VCaP (cell line): ENCODE data around the gene CD81.

ENCODE experiments used
- H3K27ac ChIP-seq: fragments of 450-650 bp; 2 replicates; pipeline ENCODE4 v1.5.1; 2017
- TF ChIP-seq, protein P1 (sequence below): fragments of 450-650 bp; conservative IDR thresholded peaks from 2 replicates; pipeline ENCODE4 v1.5.1; 2017; ENCODE audit warnings: mild to moderate bottlenecking, moderate library complexity

The CD81 gene

GRCh38 chr11:2414616-2415015, 37.5 kb downstream of the CD81 start:
- TF ChIP-seq, protein P1, sequence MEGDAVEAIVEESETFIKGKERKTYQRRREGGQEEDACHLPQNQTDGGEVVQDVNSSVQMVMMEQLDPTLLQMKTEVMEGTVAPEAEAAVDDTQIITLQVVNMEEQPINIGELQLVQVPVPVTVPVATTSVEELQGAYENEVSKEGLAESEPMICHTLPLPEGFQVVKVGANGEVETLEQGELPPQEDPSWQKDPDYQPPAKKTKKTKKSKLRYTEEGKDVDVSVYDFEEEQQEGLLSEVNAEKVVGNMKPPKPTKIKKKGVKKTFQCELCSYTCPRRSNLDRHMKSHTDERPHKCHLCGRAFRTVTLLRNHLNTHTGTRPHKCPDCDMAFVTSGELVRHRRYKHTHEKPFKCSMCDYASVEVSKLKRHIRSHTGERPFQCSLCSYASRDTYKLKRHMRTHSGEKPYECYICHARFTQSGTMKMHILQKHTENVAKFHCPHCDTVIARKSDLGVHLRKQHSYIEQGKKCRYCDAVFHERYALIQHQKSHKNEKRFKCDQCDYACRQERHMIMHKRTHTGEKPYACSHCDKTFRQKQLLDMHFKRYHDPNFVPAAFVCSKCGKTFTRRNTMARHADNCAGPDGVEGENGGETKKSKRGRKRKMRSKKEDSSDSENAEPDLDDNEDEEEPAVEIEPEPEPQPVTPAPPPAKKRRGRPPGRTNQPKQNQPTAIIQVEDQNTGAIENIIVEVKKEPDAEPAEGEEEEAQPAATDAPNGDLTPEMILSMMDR, result no peak
- H3K27ac ChIP-seq, result no peak overlapping the region

DNA sequence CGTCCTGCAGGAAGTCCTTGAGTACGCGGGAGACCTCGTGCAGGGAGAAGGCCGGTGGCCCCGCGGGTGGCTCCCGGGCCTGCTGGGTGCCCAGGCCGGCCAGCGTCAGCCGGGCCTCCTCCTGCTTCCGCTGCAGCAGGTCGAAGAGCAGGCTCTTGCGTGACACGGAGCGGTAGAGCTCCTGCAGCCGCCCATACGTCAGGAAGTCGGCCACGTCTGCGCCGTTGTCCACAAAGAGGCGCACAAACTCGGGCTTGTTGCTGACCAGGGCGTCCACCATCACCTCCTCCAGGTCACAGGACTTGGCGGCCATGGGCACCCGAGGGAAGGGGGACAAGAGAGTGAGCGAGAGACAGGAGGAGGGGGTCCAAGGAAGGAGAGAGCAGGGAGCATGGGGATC, 38.1 kb downstream of the CD81 start:
- H3K27ac ChIP-seq, result no peak overlapping the region
- TF ChIP-seq, protein P1, result no peak

- TF ChIP-seq, protein P1, result no peak
- H3K27ac ChIP-seq, result no peak overlapping the region
Observed at GRCh38 chr11:2415601-2416380, 38.7 kb downstream of the CD81 start.

DNA sequence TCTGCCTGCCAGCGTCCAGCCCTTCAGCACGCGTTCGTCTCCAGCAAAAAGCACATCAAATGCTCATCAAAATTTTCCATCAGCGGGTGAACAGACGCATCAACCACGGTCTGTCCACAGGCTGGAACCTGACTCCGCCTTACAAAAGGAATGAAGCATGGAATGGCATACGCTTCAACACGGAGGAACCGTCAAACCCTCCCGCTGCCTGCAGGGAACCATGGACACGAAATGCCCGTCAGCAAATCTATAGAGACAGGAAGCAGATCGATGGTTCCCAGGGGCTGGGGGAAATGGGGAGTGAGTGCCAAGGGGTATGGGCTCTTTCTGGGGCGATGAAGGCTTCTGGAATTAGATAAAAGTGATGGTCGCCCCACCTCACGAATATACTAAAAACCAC, 39.7 kb downstream of the CD81 start:
- H3K27ac ChIP-seq, result no peak overlapping the region
- TF ChIP-seq, protein P1, result no peak

- no peak overlapping the region for H3K27ac ChIP-seq
- TF ChIP-seq, protein P1, result no peak
Observed at GRCh38 chr11:2417856-2418692, 41.0 kb downstream of the CD81 start.

DNA sequence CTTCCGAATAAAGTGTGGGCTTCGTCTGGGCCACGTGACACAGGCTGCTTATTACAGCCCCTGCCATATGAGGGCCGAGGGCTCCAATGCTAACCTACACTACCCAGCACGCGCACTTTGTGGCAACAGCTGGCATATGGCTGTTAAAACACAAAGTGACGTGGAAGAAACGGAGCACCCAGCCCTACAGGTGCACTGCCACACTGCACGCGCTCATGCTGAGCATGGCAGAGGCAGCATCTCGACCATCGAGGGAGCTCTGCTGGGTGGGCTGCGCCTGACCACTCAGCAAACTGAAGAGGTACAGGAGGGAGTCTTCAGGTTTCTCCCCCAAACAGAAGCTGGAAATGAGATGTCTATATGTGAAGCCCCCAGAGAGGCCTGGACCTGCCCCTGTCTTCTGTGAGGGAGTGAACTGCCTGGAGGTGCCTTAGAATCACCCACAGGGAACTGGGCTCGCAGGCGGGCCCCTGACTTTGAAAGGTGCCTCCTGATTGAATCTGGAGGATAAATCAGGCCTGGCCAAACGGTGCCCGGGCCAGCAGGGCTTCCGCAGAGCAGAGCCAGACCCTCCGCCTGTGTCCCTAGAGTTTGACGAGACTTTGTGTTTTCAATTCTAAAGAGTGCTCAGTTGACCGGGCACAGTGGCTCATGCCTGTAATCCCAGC, 41.7 kb downstream of the CD81 start:
- TF ChIP-seq, protein P1, result no peak
- no peak overlapping the region for H3K27ac ChIP-seq
